Lung (tissue), 12 donors: ENCODE measurements around the gene SNX20. TPM values are rescaled to one million over a fixed set of nuclear protein-coding genes. Genes with fewer than 3 reads are reported as not detected.

Experiments used
- ATAC-seq: fragments of 200-7000 bp; cut with Tn5 transposase; one replicate; pipeline ENCODE4 v1.9.1; 2020; ENCODE audit warnings: moderate number of reproducible peaks; ENCODE audit not compliant: insufficient read depth, low FRiP score
- DNase-seq, 3 donors: peaks; one replicate each; pipeline ENCODE4 v3.0.0-alpha.2; 2013 to 2017
- H3K27ac ChIP-seq, 2 donors: one replicate each; pipeline ENCODE4 v1.5.1; 2013; ENCODE audit warnings: mild to moderate bottlenecking in 2 of 2, moderate library complexity in 2 of 2, control low read depth in 1 of 2, inconsistent platforms in 1 of 2, low read depth in 1 of 2, low read length in 1 of 2
- H3K27me3 ChIP-seq, 3 donors: one replicate each; pipeline ENCODE4 v1.5.1; 2013; ENCODE audit warnings: low read length in 2 of 3; ENCODE audit not compliant: control insufficient read depth in 3 of 3, insufficient read depth in 3 of 3
- H3K36me3 ChIP-seq, 4 donors: one replicate each; pipeline ENCODE4 v1.5.1; 2013; ENCODE audit warnings: low read length in 4 of 4, mild to moderate bottlenecking in 1 of 4, moderate library complexity in 1 of 4; ENCODE audit not compliant: control insufficient read depth in 4 of 4, insufficient read depth in 4 of 4
- H3K4me1 ChIP-seq, 5 donors: one replicate each; pipeline ENCODE4 v1.5.1; 2013; ENCODE audit warnings: low read length in 5 of 5, mild to moderate bottlenecking in 2 of 5, moderate library complexity in 1 of 5; ENCODE audit not compliant: control insufficient read depth in 5 of 5, insufficient read depth in 5 of 5
- H3K4me3 ChIP-seq: one replicate; pipeline ENCODE4 v1.5.1; 2013; ENCODE audit warnings: mild to moderate bottlenecking, control low read depth, moderate library complexity
- H3K9ac ChIP-seq, 2 donors: one replicate each; pipeline ENCODE4 v1.5.1; 2013; ENCODE audit warnings: low read length in 2 of 2, control low read depth in 1 of 2; ENCODE audit not compliant: insufficient read depth in 1 of 2
- H3K9me3 ChIP-seq, 4 donors: one replicate each; pipeline ENCODE4 v1.5.1; 2013; ENCODE audit warnings: low read length in 3 of 4, mild to moderate bottlenecking in 1 of 4, moderate library complexity in 1 of 4; ENCODE audit not compliant: control insufficient read depth in 4 of 4, insufficient read depth in 3 of 4
- CTCF ChIP-seq: IDR thresholded peaks from 2 replicates; pipeline ENCODE4 v1.5.1; 2012; ENCODE audit warnings: mild to moderate bottlenecking; ENCODE audit errors: control extremely low read depth, extremely low read depth
- whole genome bisulfite sequencing, 2 donors: extraction: QIAGEN DNeasy Blood & Tissue Kit; methylation state at CpG; one replicate each; pipeline ENCODE4 v1.1.7; 2013; 5-methylcytosine and 5-hydroxymethylcytosine counted together
- polyA plus RNA-seq, 2 donors: library from polyadenylated mRNA; stranded (reverse); fragments of 200-250 nt; gene quantifications; one replicate each; pipeline ENCODE4 v1.2.1, GENCODE V29; 2013
- total RNA-seq, 2 donors: library from RNA; depleted of rRNA in 1 of 2; stranded (reverse); fragments of >200 nt in 1 of 2; gene quantifications; one replicate each; pipeline ENCODE4 v1.2.1, GENCODE V29; 2014 to 2021
- donor health status: control.
- donor health status: control.
- donor health status: Bipolar disorder and iron deficiency.
- donor health status: healthy.
- donor health status: DM: yes; HTN: yes; CAD: no.

Gene SNX20
- total and polyA plus RNA-seq, 4 donors: 3.1 to 14.9 (median 9.5) TPM

DNA sequence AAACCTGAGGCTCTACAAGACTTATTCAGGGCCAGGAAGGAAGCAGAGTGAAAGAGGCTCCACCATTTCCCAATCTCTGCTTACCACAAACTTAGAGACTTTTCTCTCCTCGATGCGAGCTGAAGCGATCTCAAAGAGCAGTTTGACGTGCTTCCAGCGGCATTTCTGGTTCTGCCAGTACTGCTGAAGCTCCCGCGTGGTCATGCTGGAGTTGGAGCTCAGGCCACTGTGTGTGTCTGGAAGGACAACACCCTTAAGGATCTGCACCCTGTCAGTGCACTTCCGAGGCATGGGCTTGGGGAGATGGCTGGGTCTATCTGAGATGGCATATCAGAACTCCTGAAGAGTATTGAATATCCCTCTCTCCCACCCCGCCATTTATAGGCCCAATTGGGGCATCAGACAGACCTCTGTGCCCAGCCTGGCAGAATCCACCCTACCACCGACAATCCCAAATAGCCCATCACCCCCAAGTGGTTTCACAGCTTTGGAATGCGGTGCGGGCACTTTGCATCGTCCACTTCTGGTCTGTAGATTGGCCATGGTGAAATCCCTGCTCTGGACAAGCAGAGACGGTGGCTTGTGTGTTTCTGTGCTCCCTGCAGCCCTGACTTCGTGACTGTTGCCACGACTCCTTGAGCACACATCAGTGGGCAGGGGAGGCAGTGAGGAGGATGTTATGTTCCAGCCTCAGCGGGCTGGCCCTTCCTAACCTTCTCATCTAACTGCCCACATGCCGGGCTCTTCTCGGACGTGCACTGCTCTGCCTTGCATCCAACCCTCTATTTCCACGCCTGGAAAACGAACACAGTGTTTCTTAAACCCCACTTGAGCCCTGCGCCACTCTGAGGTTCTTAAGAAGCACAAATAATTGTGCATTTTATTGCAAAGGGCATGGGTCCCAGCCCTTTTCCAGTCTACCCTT lies 5.2 kb downstream of the SNX20 start:
- no peak overlapping the region for H3K4me3 ChIP-seq
- H3K27ac ChIP-seq: peak overlapping the region in 1 of 2 donors; percentile 52
- no peak overlapping the region for H3K9ac ChIP-seq
- ATAC-seq (peak; percentile 58), DNase-seq (peak in 2 of 3 donors; percentile 45 to 46)
- H3K36me3 ChIP-seq: peaks cover 0 to 14% (median 1%) of the 10 kb centered on the region in 4 donors
- 69 to 81% methylated on average over 23 of the region's 23 CpGs for WGBS, 2 donors
- no peaks in the 10 kb centered on the region for H3K27me3 ChIP-seq
- H3K9me3 ChIP-seq: peaks cover 2 to 20% (median 10%) of the 10 kb centered on the region in 4 donors
- no peak for TF ChIP-seq CTCF
- H3K4me1 ChIP-seq: no peaks in the 10 kb centered on the region

GRCh38 chr16:50674831-50675230 lies 6.3 kb downstream of the SNX20 start:
- Histone ChIP-seq H3K27me3 (no peaks in the 10 kb centered on the region), H3K36me3 (peaks cover 0 to 14% (median 1%) of the 10 kb centered on the region in 4 donors), H3K4me3 (no peak overlapping the region), H3K4me1 (no peaks in the 10 kb centered on the region), H3K9me3 (peaks cover 2 to 20% (median 10%) of the 10 kb centered on the region in 4 donors), H3K9ac (no peak overlapping the region), H3K27ac (no peak overlapping the region)
- no peak for ATAC-seq
- TF ChIP-seq CTCF: no peak
- DNase-seq: no peak
- whole genome bisulfite sequencing, 2 donors: 89 to 92% methylated on average over 4 of the region's 4 CpGs

DNA sequence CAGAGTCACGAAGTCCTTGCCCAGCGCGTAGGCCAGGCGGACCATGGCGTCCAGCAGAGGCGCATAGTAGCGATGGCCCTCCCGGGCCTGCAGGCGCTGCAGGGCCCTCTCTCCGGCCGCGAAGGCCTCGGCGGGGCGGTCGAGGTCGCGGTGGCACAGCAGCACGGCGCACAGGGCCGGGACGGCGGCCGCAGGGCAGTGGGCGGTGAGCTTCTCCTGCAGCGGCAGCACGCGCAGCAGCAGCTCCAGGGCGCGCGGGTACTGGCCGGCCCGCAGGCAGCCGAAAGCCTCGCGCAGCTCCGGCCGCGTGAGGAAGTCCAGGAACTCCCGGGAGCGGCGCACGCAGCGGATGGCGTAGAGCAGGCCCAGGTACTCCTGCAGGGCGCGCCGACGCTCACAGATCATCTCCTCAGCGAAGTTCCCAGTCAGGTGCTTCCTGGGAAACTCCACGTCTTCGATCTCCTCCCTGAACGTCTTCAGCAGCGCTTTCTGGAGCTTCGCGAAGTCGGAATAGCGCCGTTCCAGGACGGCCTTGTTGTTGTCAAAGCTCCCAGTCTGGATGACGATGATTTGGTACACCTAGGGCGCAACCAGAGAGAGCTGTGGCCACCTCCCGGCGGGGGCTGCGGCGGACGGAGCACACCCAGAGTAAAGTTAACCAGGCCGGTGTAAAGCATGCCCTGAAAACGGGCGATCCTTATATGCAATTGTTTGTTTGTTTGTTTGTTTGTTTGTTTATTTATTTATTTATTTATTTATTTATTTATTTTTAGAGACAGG lies 7.4 kb downstream of the SNX20 start:
- no peak for TF ChIP-seq CTCF
- 72 to 83% methylated on average over 67 to 70 of the region's 70 CpGs for WGBS, 2 donors

More for the DNA sequence above, 7.4 kb downstream of the SNX20 start:
- DNase-seq (no peak), ATAC-seq (no peak)
- H3K4me1 ChIP-seq: peaks cover 0 to 3% (median 2%) of the 10 kb centered on the region in 5 donors
- no peaks in the 10 kb centered on the region for H3K27me3 ChIP-seq
- no peak overlapping the region for H3K27ac ChIP-seq
- peaks cover 0 to 14% (median 1%) of the 10 kb centered on the region in 4 donors for H3K36me3 ChIP-seq
- H3K4me3 ChIP-seq: no peak overlapping the region
- no peak overlapping the region for H3K9ac ChIP-seq
- peaks cover 2 to 20% (median 10%) of the 10 kb centered on the region in 4 donors for H3K9me3 ChIP-seq
